HuH-7.5 (cell line): ENCODE results near the gene ECI1.

Experiments used
- DNase-seq: peaks from one replicate; pipeline ENCODE4 v3.0.0; 2011; ENCODE audit warnings: low spot score

Gene ECI1

GRCh38 chr16:2195322-2196161 is 55.8 kb downstream of the ECI1 start:
- no peak for DNase-seq

- DNase-seq: peak; percentile 90
These were observed 56.5 kb downstream of the ECI1 start for GRCh38 chr16:2194852-2195321.

GRCh38 chr16:2194166-2194834 is 57.1 kb downstream of the ECI1 start:
- no peak for DNase-seq

- no peak for DNase-seq
These were observed 60.0 kb downstream of the ECI1 start for GRCh38 chr16:2191446-2191706.

GRCh38 chr16:2190659-2191445 is 60.5 kb downstream of the ECI1 start:
- DNase-seq: no peak

- DNase-seq: no peak
These were observed 61.3 kb downstream of the ECI1 start for GRCh38 chr16:2190002-2190658.
